Erythroblast (primary cell): ENCODE measurements around the gene DDX41.

Experiments used
- GATA1 ChIP-seq: IDR thresholded peaks from 2 replicates; pipeline ENCODE4 v1.6.1; 2011; ENCODE audit warnings: low read depth, mild to moderate bottlenecking, control low read depth, low read length, moderate library complexity
- POLR2A ChIP-seq: IDR thresholded peaks from 2 replicates; pipeline ENCODE4 v1.6.1; 2011; ENCODE audit warnings: mild to moderate bottlenecking, low read length

DNA sequence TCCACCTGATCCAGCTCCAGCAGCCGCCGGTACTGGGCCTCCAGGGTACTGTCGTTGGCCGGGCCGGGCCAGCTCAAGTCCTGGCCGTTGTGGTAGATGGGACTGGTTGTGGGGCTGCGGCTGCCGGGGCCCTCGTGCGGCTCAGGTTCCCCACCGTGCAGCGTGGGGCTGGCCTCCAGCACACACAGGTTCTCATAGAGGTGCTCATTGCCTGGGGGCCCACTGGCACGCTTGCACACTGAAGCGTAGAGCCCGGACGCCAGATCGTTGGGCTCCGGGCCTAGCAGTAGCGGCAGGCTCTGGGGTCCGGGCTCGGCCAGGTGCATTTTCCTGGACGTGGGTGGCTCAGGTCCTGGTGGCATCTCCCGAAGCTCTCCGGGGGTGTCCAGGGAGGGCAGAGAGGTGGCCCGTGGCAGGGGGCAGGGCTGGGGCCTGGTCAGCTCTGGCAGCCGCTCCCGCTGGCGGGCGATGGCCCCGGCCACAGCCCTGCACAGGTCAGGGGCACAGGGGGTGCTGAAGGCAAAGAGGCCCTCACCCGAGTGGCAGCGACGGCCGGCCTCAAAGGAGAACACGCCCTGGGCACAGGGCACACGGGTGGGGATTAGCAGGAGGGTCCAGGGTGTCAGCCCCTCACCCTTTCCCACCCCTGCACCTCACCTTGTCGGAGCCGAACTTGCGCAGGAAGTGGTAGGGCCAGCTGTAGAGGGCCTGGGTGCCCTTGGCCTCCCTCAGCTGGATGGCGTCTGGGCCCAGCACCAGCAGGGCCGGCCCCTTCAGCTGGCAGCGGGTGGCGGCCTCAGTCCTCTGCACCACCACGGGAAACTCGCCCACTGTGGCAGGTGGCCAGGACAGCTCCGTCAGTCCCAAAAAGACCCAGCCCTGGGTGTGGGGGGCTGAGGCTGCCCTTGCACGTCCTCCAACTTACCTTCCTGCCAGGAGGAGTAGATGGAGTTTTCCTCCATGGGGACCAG lies 12.4 kb downstream of the DDX41 start:
- TF ChIP-seq POLR2A = no peak
- no peak for TF ChIP-seq GATA1
